Chondrocyte (in vitro differentiated cells): ENCODE results near the gene OR2T34. TPM values are rescaled to one million over a fixed set of nuclear protein-coding genes. Genes with fewer than 3 reads are reported as not detected.
"Not testable (repeated sequence)": the region's sequence is repeated elsewhere in the genome, so short reads cannot be mapped to it uniquely, and the experiment has no call there.

ENCODE experiments used
- DNase-seq: peaks from one replicate; pipeline ENCODE4 v3.0.0; 2021; ENCODE audit warnings: mixed read lengths, low spot score
- H3K27ac Mint-ChIP-seq: one replicate; pipeline ENCODE4 v1.8.0; 2021; ENCODE audit warnings: mild to moderate bottlenecking, moderate library complexity, mixed read lengths; ENCODE audit not compliant: unreplicated experiment
- H3K27me3 Mint-ChIP-seq: 2 replicates; pipeline ENCODE4 v1.8.0; 2021; ENCODE audit warnings: low read depth, mixed read lengths
- H3K36me3 Mint-ChIP-seq: 2 replicates; pipeline ENCODE4 v1.8.0; 2021; ENCODE audit warnings: low read depth, mixed read lengths
- H3K4me1 Mint-ChIP-seq: 2 replicates; pipeline ENCODE4 v1.8.0; 2021; ENCODE audit warnings: low read depth, mild to moderate bottlenecking, mixed read lengths
- H3K4me3 Mint-ChIP-seq: one replicate; pipeline ENCODE4 v1.8.0; 2021; ENCODE audit warnings: mild to moderate bottlenecking, moderate library complexity, mixed read lengths; ENCODE audit not compliant: unreplicated experiment
- H3K9me3 Mint-ChIP-seq: 2 replicates; pipeline ENCODE4 v1.8.0; 2021; ENCODE audit warnings: low read depth, mixed read lengths
- CTCF ChIP-seq: fragments of 200-600 bp; sonication (generic); IDR thresholded peaks from 2 replicates; pipeline ENCODE4 v1.5.0; 2021; ENCODE audit warnings: antibody characterized with exemption, mild to moderate bottlenecking, moderate library complexity
- total RNA-seq: library from RNA; stranded (reverse); gene quantifications from 3 replicates; pipeline ENCODE4 v1.2.1, GENCODE V29; 2021

Gene OR2T34
- total RNA-seq, 1 donor from 2014 or later = not detected

- H3K27ac Mint-ChIP-seq = no peak overlapping the region
- no peak for DNase-seq
- no peak overlapping the region for H3K4me3 Mint-ChIP-seq
- H3K36me3 Mint-ChIP-seq = no peaks in the 10 kb centered on the region
- H3K9me3 Mint-ChIP-seq = peaks cover 38% of the 10 kb centered on the region
- no peaks in the 10 kb centered on the region for H3K27me3 Mint-ChIP-seq
- H3K4me1 Mint-ChIP-seq = no peaks in the 10 kb centered on the region
- no peak for TF ChIP-seq CTCF
Measured at GRCh38 chr1:248576260-248576980, 1.9 kb upstream of the OR2T34 start.

- not testable (repeated sequence) for H3K4me1 Mint-ChIP-seq, H3K36me3 Mint-ChIP-seq, DNase-seq, H3K4me3 Mint-ChIP-seq, H3K27ac Mint-ChIP-seq, H3K27me3 Mint-ChIP-seq
- H3K9me3 Mint-ChIP-seq = peaks cover 21% of the 10 kb centered on the region
Measured at GRCh38 chr1:248573856-248574255, 701 bp downstream of the OR2T34 start.

GRCh38 chr1:248572049-248572448, 2.5 kb downstream of the OR2T34 start:
- DNase-seq, H3K4me1 Mint-ChIP-seq, H3K27me3 Mint-ChIP-seq, H3K27ac Mint-ChIP-seq, H3K36me3 Mint-ChIP-seq, H3K4me3 Mint-ChIP-seq: not testable (repeated sequence)
- H3K9me3 Mint-ChIP-seq = peaks cover 15% of the 10 kb centered on the region

GRCh38 chr1:248570811-248571210, 3.7 kb downstream of the OR2T34 start:
- H3K4me3 Mint-ChIP-seq, H3K27me3 Mint-ChIP-seq, H3K27ac Mint-ChIP-seq, H3K9me3 Mint-ChIP-seq, H3K36me3 Mint-ChIP-seq, H3K4me1 Mint-ChIP-seq, DNase-seq: not testable (repeated sequence)

GRCh38 chr1:248569049-248569448, 5.5 kb downstream of the OR2T34 start:
- not testable (repeated sequence) for H3K4me1 Mint-ChIP-seq, H3K4me3 Mint-ChIP-seq, H3K27ac Mint-ChIP-seq, DNase-seq, H3K9me3 Mint-ChIP-seq, H3K36me3 Mint-ChIP-seq, H3K27me3 Mint-ChIP-seq

GRCh38 chr1:248565530-248566373, 8.8 kb downstream of the OR2T34 start:
- H3K4me1 Mint-ChIP-seq, H3K27ac Mint-ChIP-seq, H3K4me3 Mint-ChIP-seq, H3K9me3 Mint-ChIP-seq, H3K36me3 Mint-ChIP-seq, DNase-seq, H3K27me3 Mint-ChIP-seq: not testable (repeated sequence)

- not testable (repeated sequence) for H3K27me3 Mint-ChIP-seq
Measured at GRCh38 chr1:248562672-248563071, 11.9 kb downstream of the OR2T34 start, which contains the start of gene OR2T29. OR2T29 (minus strand) TSS chr1:248562772; CDS start chr1:248559491, 3,281 bp downstream.

GRCh38 chr1:248551027-248551426, 23.5 kb downstream of the OR2T34 start:
- H3K4me1 Mint-ChIP-seq, DNase-seq, H3K27me3 Mint-ChIP-seq, H3K36me3 Mint-ChIP-seq, H3K27ac Mint-ChIP-seq, H3K9me3 Mint-ChIP-seq, H3K4me3 Mint-ChIP-seq: not testable (repeated sequence)

More at GRCh38 chr1:248562672-248563071, 11.9 kb downstream of the OR2T34 start, which contains the start of gene OR2T29:
- DNase-seq, H3K27ac Mint-ChIP-seq, H3K4me1 Mint-ChIP-seq, H3K4me3 Mint-ChIP-seq, H3K36me3 Mint-ChIP-seq, H3K9me3 Mint-ChIP-seq: not testable (repeated sequence)

GRCh38 chr1:248547383-248547782, 27.2 kb downstream of the OR2T34 start:
- not testable (repeated sequence) for H3K9me3 Mint-ChIP-seq, H3K4me3 Mint-ChIP-seq

GRCh38 chr1:248537449-248537848, 37.1 kb downstream of the OR2T34 start:
- not testable (repeated sequence) for H3K4me1 Mint-ChIP-seq, DNase-seq, H3K4me3 Mint-ChIP-seq, H3K36me3 Mint-ChIP-seq, H3K27me3 Mint-ChIP-seq, H3K27ac Mint-ChIP-seq, H3K9me3 Mint-ChIP-seq

More at GRCh38 chr1:248547383-248547782, 27.2 kb downstream of the OR2T34 start:
- not testable (repeated sequence) for H3K27me3 Mint-ChIP-seq, DNase-seq, H3K36me3 Mint-ChIP-seq, H3K27ac Mint-ChIP-seq, H3K4me1 Mint-ChIP-seq
